Endothelial cell (in vitro differentiated cells): ENCODE measurements around the gene CASP12. TPM values are rescaled to one million over a fixed set of nuclear protein-coding genes. Genes with fewer than 3 reads are reported as not detected.

Source experiments
- DNase-seq: peaks from one replicate; pipeline ENCODE4 v3.0.0; 2021; ENCODE audit warnings: low spot score
- H3K27ac Mint-ChIP-seq: one replicate; pipeline ENCODE4 v1.8.0; 2021; ENCODE audit warnings: mixed read lengths, inconsistent platforms; ENCODE audit not compliant: unreplicated experiment
- H3K27me3 Mint-ChIP-seq: one replicate; pipeline ENCODE4 v1.8.0; 2021; ENCODE audit warnings: mild to moderate bottlenecking, moderate library complexity, mixed read lengths, inconsistent platforms; ENCODE audit not compliant: unreplicated experiment
- H3K36me3 Mint-ChIP-seq: one replicate; pipeline ENCODE4 v1.8.0; 2021; ENCODE audit warnings: mild to moderate bottlenecking, low read depth, mixed read lengths, inconsistent platforms; ENCODE audit not compliant: unreplicated experiment
- H3K4me1 Mint-ChIP-seq: one replicate; pipeline ENCODE4 v1.8.0; 2021; ENCODE audit warnings: mild to moderate bottlenecking, mixed read lengths, inconsistent platforms; ENCODE audit not compliant: unreplicated experiment
- H3K4me3 Mint-ChIP-seq: one replicate; pipeline ENCODE4 v1.8.0; 2021; ENCODE audit warnings: mild to moderate bottlenecking, mixed read lengths, inconsistent platforms; ENCODE audit not compliant: unreplicated experiment
- H3K9me3 Mint-ChIP-seq: one replicate; pipeline ENCODE4 v1.8.0; 2021; ENCODE audit warnings: mixed read lengths, inconsistent platforms; ENCODE audit not compliant: unreplicated experiment
- total RNA-seq: library from RNA; stranded (reverse); fragmentation: NEBNext Ultra II Directional; extraction: Animal tissue kit (Norgen Biotek cat#: 25700); gene quantifications from one replicate; pipeline ENCODE4 v1.2.1, GENCODE V29; 2021; ENCODE audit not compliant: unreplicated experiment
- TF ChIP-seq, protein P1 (sequence below): fragments of 200-600 bp; sonication (generic); IDR thresholded peaks from one replicate; pipeline ENCODE4 v1.5.0; 2021; ENCODE audit warnings: antibody characterized with exemption; ENCODE audit not compliant: unreplicated experiment

Gene CASP12
- total RNA-seq, 1 donor from 2014 or later: 0.95 TPM

GRCh38 chr11:104905271-104905670 lies 7.0 kb upstream of the CASP12 start:
- TF ChIP-seq, protein P1, sequence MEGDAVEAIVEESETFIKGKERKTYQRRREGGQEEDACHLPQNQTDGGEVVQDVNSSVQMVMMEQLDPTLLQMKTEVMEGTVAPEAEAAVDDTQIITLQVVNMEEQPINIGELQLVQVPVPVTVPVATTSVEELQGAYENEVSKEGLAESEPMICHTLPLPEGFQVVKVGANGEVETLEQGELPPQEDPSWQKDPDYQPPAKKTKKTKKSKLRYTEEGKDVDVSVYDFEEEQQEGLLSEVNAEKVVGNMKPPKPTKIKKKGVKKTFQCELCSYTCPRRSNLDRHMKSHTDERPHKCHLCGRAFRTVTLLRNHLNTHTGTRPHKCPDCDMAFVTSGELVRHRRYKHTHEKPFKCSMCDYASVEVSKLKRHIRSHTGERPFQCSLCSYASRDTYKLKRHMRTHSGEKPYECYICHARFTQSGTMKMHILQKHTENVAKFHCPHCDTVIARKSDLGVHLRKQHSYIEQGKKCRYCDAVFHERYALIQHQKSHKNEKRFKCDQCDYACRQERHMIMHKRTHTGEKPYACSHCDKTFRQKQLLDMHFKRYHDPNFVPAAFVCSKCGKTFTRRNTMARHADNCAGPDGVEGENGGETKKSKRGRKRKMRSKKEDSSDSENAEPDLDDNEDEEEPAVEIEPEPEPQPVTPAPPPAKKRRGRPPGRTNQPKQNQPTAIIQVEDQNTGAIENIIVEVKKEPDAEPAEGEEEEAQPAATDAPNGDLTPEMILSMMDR: peak; percentile 11
- H3K36me3 Mint-ChIP-seq: peaks cover 25% of the 10 kb centered on the region
- no peaks in the 10 kb centered on the region for H3K9me3 Mint-ChIP-seq
- no peaks in the 10 kb centered on the region for H3K4me1 Mint-ChIP-seq
- no peak overlapping the region for H3K27ac Mint-ChIP-seq
- peaks cover 4% of the 10 kb centered on the region for H3K27me3 Mint-ChIP-seq
- no peak for DNase-seq
- H3K4me3 Mint-ChIP-seq: no peak overlapping the region

DNA sequence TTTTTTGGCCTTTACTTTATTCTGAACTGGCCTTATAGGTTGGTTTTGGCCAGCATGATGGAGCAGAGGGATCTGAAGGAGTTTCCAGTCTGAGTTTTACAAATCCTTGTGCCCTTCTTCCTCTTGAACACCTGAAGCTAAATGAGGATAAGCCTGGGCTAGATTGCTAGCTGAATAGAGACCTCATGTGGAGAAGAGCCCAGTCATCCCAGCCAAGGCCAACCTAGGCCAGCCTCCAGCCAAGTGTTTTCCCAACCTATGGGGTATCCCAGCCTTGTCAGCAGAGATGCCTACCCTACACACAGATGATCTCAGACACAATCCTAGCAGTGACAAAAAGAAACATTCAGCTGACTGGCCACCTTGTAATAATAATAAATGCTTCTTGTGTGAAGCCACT lies 966 bp upstream of the CASP12 start:
- TF ChIP-seq, protein P1: no peak
- Mint-ChIP-seq H3K27me3 (peaks cover 2% of the 10 kb centered on the region), H3K27ac (no peak overlapping the region), H3K4me1 (peaks cover 13% of the 10 kb centered on the region), H3K9me3 (no peaks in the 10 kb centered on the region), H3K36me3 (no peaks in the 10 kb centered on the region), H3K4me3 (no peak overlapping the region)
- DNase-seq: no peak

DNA sequence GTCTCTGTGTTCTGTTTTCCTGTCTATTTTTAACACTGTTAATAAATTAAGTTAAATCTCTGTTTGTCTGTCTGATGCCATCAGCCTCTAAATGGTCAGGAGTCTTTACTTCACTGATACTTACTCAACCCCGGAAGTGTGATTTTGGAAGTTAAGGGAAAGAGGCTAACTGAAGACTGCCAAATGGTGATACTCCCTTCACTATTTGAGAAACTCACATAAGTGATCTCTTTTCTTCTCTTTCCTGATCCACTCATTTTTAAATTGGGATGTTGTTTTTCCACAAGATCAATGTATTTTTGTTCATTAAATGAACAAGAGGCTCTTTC lies 389 bp upstream of the CASP12 start:
- Mint-ChIP-seq H3K36me3 (no peaks in the 10 kb centered on the region), H3K27ac (peak overlapping the region; percentile 86), H3K9me3 (no peaks in the 10 kb centered on the region), H3K4me1 (peaks cover 18% of the 10 kb centered on the region), H3K4me3 (no peak overlapping the region), H3K27me3 (no peaks in the 10 kb centered on the region)
- DNase-seq: no peak
- TF ChIP-seq, protein P1: no peak

- Mint-ChIP-seq H3K27ac (no peak overlapping the region), H3K4me1 (peaks cover 18% of the 10 kb centered on the region), H3K4me3 (no peak overlapping the region), H3K27me3 (no peaks in the 10 kb centered on the region), H3K9me3 (no peaks in the 10 kb centered on the region), H3K36me3 (no peaks in the 10 kb centered on the region)
- DNase-seq: no peak
- TF ChIP-seq, protein P1: no peak
Observed at GRCh38 chr11:104895634-104896033, 2.6 kb downstream of the CASP12 start.

- Mint-ChIP-seq H3K4me1 (peaks cover 18% of the 10 kb centered on the region), H3K4me3 (no peak overlapping the region), H3K27me3 (no peaks in the 10 kb centered on the region), H3K27ac (no peak overlapping the region), H3K9me3 (no peaks in the 10 kb centered on the region), H3K36me3 (no peaks in the 10 kb centered on the region)
- no peak for DNase-seq
- TF ChIP-seq, protein P1: no peak
Observed at GRCh38 chr11:104893876-104894275, 4.4 kb downstream of the CASP12 start.
